ENCODE data around the gene ADAMTS1.

The ADAMTS1 gene

GRCh38 chr21:26844258-26845065 is 747 bp downstream of the ADAMTS1 start:
- no peak for TF ChIP-seq CTCF (IDR thresholded peaks at IDR 0.05; ENCODE audit: borderline replicate concordance, insufficient read depth, low read depth, low read length)
- no peak overlapping the region for H3K4me3 ChIP-seq (ENCODE audit: low read depth, low read length)

GRCh38 chr21:26843933-26844257 is 1.3 kb downstream of the ADAMTS1 start:
- no peak for TF ChIP-seq CTCF (IDR thresholded peaks at IDR 0.05; ENCODE audit: borderline replicate concordance, insufficient read depth, low read depth, low read length)

DNA sequence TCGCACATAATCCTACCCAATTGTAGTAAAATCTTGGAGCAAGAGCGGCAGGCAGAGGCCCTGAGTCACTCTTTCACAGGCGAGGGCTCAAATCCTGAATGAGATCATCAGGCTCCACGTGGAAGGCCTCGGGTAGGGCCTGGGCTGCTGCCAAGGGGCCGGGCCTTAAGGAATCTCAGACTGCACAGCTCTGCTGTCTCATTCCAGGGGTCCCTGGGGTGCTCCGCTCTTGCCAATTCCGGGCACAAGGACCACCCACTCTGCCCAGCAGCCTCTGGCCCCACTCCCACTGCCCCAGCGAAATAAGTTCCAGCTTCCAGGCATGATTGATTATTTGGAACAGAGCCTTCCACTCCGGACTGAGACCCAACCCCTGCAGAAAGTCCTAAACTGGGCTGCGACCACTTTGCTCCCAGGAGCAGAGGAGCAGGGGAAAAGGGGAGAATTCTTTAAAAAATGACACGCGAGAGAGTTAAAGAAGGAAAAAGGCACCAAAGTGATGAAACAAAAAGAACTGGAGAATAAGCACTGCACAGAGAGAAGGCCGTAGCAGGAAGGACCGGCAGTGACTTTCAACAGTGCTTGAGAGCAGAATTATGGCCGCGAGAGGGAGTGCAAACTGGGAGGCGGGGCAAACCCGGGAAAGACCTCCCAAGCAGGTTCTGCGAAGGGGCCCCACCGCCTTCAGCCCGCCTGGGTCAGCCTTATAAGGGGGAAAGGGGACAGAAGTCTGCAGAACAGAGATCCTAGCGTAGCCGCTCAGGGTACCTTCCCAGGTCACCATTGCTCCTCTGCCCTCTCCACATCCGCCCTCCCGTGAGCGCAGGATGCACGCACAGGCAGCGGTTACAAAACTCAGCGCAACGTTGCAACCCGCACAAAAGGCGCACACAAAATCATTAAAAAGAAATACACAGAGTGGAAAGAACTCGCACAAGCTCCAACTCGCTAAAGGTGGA is 2.0 kb downstream of the ADAMTS1 start:
- TF ChIP-seq CTCF (IDR thresholded peaks at IDR 0.05; ENCODE audit: borderline replicate concordance, insufficient read depth, low read depth, low read length): no peak
- H3K4me3 ChIP-seq (ENCODE audit: low read depth, low read length): no peak overlapping the region

More at GRCh38 chr21:26843933-26844257, 1.3 kb downstream of the ADAMTS1 start:
- H3K4me3 ChIP-seq (ENCODE audit: low read depth, low read length): no peak overlapping the region

- no peak for TF ChIP-seq CTCF (IDR thresholded peaks at IDR 0.05; ENCODE audit: borderline replicate concordance, insufficient read depth, low read depth, low read length)
- no peak overlapping the region for H3K4me3 ChIP-seq (ENCODE audit: low read depth, low read length)
Measured at GRCh38 chr21:26842300-26842699, 2.9 kb downstream of the ADAMTS1 start.

DNA sequence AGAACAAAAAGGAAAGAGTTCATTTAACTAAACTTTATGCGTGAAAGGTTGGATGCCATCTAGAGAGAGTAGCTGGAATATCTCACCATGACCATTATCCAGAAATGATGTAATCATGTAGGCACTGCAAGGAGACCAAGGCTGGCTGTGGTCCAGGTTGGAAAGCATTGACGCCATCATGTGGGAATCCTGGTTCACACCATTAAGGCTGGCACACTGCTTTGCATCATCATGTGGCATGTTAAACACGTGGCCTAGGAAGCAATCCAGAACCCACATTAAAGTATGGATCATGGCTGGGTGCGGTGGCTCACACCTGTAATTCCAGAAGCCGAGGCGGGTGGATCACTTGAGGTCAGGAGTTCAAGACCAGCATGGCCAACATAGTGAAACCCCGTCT is 4.3 kb downstream of the ADAMTS1 start:
- TF ChIP-seq CTCF (IDR thresholded peaks at IDR 0.05; ENCODE audit: borderline replicate concordance, insufficient read depth, low read depth, low read length): no peak
- no peak overlapping the region for H3K4me3 ChIP-seq (ENCODE audit: low read depth, low read length)

- no peak for TF ChIP-seq CTCF (IDR thresholded peaks at IDR 0.05; ENCODE audit: borderline replicate concordance, insufficient read depth, low read depth, low read length)
- no peak overlapping the region for H3K4me3 ChIP-seq (ENCODE audit: low read depth, low read length)
Measured at GRCh38 chr21:26840201-26840600, 5.0 kb downstream of the ADAMTS1 start.

Measured in GM12875 (cell line).